Heart left ventricle (tissue), 13 donors: ENCODE results near the gene LIF.

Source experiments
- POLR2A ChIP-seq, 2 donors: fragments of 450-650 bp; IDR thresholded peaks; one replicate each; pipeline ENCODE4 v1.6.1; 2017; ENCODE audit warnings: antibody characterized with exemption in 2 of 2, mild to moderate bottlenecking in 2 of 2, moderate library complexity in 2 of 2
- TF ChIP-seq, protein P1 (sequence below), 12 donors: fragments of 200-600 bp; sonication (generic) in 4 of 12; IDR thresholded peaks; one replicate each; pipeline versions ENCODE4 v1.5.0 to v1.8.0; 2018 to 2022; ENCODE audit warnings: antibody characterized with exemption in 12 of 12, mild to moderate bottlenecking in 5 of 12
- donor health status: ischemic (EF 13 %, LVEDD 7.1; RV severe dilation, severe dysfunction).
- donor health status: DM: no; HTN: yes; CAD: no.
- donor health status: DM: no; HTN: no; CAD: no.
- donor health status: ischemic (EF 25% LVEDD 6.9; RV normal size, moderate dysfunction).
- donor health status: ischemic (EF 25% LVEDD 5.7; RV mildly dilated, moderate dysfunction).
- donor health status: ischemic (EF 35%, LVEDD 5.7; RV mildly dilated, moderate dysfunction).
- donor health status: nonischemic (EF 11% LVEDD 7.7; RV severe dilation, severe dysfunction).
- donor health status: DM: yes; HTN: yes; CAD: no.
- donor health status: PGD.
- donor health status: ischemic (EF 29% LVEDD 5.4; RV normal size, mild dysfunction).
- donor health status: nonischemic (EF 23%, LVEDD 6.1; RV moderate dilation, normal function).

DNA sequence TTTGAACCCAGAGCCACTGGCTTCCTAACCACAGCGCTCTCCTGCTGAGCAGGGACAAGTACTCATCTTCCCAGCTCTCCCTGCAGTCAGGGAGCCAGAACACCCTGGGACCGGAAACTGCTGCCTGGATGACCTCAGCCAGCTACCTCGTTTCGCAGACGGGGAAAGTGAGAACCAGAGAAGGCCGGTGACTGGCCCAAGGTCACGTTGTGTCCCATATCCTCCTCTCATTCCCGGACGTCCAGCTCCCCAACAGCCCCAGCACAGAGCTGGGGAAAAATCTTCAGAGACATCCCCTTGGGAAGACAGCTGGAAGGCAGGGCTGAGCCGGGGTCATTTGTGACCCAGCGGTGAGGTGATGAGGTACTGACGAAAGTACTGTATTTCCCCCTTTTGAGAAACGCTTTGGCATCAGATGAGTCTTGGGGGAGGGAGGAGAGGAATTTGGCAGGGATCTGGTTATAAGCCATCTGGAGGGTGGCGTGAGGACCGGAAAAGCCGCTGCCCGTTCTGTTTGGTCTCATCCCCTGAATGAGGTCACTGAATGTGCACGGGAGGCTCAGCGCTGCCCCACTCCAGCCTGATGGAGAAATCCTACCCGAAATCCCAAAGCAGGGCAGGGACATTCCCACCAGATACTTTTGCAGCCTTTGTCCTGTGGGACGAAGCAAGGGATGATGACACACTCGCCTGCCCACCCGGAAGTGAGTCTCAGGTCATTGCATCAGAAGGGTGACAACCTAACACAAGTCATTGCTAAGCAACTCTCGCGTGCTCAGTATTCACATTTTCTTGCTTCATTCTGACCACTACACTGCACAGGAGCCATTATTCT, 41.1 kb downstream of the LIF start:
- TF ChIP-seq, protein P1, sequence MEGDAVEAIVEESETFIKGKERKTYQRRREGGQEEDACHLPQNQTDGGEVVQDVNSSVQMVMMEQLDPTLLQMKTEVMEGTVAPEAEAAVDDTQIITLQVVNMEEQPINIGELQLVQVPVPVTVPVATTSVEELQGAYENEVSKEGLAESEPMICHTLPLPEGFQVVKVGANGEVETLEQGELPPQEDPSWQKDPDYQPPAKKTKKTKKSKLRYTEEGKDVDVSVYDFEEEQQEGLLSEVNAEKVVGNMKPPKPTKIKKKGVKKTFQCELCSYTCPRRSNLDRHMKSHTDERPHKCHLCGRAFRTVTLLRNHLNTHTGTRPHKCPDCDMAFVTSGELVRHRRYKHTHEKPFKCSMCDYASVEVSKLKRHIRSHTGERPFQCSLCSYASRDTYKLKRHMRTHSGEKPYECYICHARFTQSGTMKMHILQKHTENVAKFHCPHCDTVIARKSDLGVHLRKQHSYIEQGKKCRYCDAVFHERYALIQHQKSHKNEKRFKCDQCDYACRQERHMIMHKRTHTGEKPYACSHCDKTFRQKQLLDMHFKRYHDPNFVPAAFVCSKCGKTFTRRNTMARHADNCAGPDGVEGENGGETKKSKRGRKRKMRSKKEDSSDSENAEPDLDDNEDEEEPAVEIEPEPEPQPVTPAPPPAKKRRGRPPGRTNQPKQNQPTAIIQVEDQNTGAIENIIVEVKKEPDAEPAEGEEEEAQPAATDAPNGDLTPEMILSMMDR (IDR thresholded peaks at IDR 0.05) = no peak
- TF ChIP-seq POLR2A (IDR thresholded peaks at IDR 0.05) = no peak
